Stimulated activated memory B cell treated with anti-CD40 and anti-IgM and Interleukin-4, amounts not matched to agents 10 μg/mL and 1 μg/mL and 100 μg/mL, for 72 hours (primary cell): ENCODE results near the gene KIF6.

ENCODE experiments used
- ATAC-seq: fragments of 150-1000 bp; cut with Tn5 transposase; 2 replicates; pipeline ENCODE4 v1.10.0; 2021
- H3K27ac Mint-ChIP-seq: one replicate; pipeline ENCODE4 v1.8.0; 2022; ENCODE audit warnings: mild to moderate bottlenecking, mixed read lengths
- H3K27me3 Mint-ChIP-seq: one replicate; pipeline ENCODE4 v1.8.0; 2022; ENCODE audit warnings: mixed read lengths
- H3K36me3 Mint-ChIP-seq: one replicate; pipeline ENCODE4 v1.8.0; 2022; ENCODE audit warnings: mixed read lengths
- H3K4me1 Mint-ChIP-seq: one replicate; pipeline ENCODE4 v1.8.0; 2022; ENCODE audit warnings: mixed read lengths
- H3K4me3 Mint-ChIP-seq: one replicate; pipeline ENCODE4 v1.8.0; 2022; ENCODE audit warnings: mild to moderate bottlenecking, moderate library complexity, mixed read lengths
- H3K9me3 Mint-ChIP-seq: one replicate; pipeline ENCODE4 v1.8.0; 2022; ENCODE audit warnings: mixed read lengths

KIF6 gene

DNA sequence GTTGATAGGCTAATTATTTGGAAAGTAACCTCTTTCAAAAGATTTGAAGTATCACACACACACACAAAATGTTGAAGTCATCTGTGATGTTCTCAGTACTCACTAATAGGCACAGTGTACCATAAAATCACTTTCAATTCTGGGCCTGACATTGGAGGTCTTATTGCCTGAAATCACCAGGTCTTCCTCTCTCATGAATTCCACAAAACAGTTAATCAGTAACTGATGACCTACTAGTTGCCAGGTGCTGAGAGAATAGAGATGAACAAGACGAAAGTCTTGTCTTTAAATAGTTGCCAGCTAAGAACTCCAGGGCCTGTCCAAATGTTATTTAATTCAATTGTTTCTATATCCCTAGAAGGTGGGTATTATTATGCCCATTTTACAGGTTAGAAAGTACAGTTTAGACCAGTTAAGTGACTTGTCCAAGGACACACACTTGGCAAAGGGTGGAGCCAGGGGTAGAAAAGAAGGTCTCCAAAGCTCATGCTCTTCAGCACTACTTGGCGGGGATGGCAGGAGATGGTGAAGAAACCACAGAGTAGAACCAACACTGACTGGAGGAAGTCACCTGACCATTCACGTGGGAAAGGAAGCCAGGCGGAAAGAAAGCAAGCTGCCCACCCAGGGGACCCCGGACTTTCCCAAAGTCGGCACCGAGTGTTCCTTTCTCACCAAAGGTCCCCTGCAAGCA is 116.4 kb downstream of the KIF6 start:
- no peak overlapping the region for H3K27ac Mint-ChIP-seq
- H3K27me3 Mint-ChIP-seq: peaks cover 10% of the 10 kb centered on the region
- peak; percentile 45 for ATAC-seq
- no peak overlapping the region for H3K4me3 Mint-ChIP-seq
- peaks cover 11% of the 10 kb centered on the region for H3K4me1 Mint-ChIP-seq
- no peaks in the 10 kb centered on the region for H3K9me3 Mint-ChIP-seq
- H3K36me3 Mint-ChIP-seq: no peaks in the 10 kb centered on the region

DNA sequence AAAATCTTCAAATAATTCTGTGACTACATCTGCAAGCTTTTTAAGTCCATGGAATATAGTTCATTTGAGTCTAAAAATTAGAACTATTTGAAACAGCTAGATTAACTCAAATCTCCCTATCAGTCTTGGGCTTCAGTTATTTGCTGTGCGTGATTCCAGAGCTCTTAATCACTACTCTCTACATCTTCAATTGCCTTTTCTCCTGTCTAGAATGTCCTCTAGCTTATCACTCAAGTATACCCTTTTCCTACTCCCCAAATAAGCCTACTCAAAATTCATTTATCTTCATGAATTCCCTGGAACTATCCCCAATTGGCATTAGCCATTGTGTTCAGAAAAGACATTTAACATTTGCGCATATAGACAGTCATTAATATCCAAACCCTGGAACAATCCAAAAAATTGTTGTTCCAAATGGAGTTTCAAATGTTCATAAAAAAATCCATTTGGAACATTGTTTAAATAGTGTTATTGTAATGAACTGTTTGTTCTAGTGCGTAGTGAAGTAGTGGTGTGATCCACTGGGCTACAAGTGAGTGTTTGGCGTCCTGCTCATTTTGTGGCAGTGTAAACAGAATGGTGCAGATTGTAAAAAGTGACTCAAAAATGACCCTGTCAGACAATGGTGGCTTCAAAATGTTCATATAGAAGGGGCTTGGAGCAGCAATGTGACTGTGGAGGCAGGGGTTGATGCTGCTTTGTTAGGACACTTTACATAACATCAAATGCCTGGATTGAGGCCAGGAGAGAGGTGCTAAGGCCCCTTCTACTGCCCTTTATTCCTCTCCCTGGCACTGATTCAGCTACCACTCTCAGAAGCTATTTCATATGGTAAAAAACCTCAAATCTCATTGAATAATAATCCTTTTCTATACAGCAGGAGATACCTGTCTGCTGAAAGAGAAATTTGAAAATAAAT is 122.3 kb downstream of the KIF6 start:
- Mint-ChIP-seq H3K9me3 (peaks cover 5% of the 10 kb centered on the region), H3K27ac (no peak overlapping the region), H3K4me3 (no peak overlapping the region), H3K36me3 (no peaks in the 10 kb centered on the region), H3K4me1 (no peaks in the 10 kb centered on the region), H3K27me3 (peaks cover 22% of the 10 kb centered on the region)
- ATAC-seq: no peak

- Mint-ChIP-seq H3K27ac (no peak overlapping the region), H3K27me3 (peaks cover 17% of the 10 kb centered on the region), H3K4me1 (no peaks in the 10 kb centered on the region), H3K4me3 (no peak overlapping the region), H3K9me3 (peaks cover 5% of the 10 kb centered on the region), H3K36me3 (no peaks in the 10 kb centered on the region)
- no peak for ATAC-seq
Observed at GRCh38 chr6:39599973-39600372, 125.2 kb downstream of the KIF6 start.

DNA sequence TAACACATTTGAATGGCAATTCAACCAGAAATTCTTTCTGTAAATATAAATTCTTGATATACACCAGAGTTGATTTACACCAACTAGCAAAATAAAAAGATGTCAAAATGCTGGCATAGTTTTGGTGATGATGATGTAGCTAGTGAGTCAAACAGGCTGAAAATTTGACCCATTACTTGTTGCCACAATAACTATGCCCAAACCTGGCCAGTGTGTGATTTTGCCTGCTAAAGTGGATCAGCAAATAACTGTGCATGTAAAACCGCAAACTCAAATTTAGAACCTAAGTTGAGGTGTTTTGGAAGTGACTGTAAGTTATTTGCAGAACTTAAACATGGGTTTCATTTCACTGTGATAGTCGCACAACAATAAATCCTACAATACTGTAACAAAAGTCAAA is 125.9 kb downstream of the KIF6 start:
- Mint-ChIP-seq H3K36me3 (no peaks in the 10 kb centered on the region), H3K4me1 (no peaks in the 10 kb centered on the region), H3K4me3 (no peak overlapping the region), H3K27me3 (peaks cover 17% of the 10 kb centered on the region), H3K27ac (no peak overlapping the region), H3K9me3 (peaks cover 5% of the 10 kb centered on the region)
- ATAC-seq: no peak

- Mint-ChIP-seq H3K27me3 (peaks cover 17% of the 10 kb centered on the region), H3K36me3 (no peaks in the 10 kb centered on the region), H3K27ac (no peak overlapping the region), H3K9me3 (no peaks in the 10 kb centered on the region), H3K4me1 (no peaks in the 10 kb centered on the region), H3K4me3 (no peak overlapping the region)
- no peak for ATAC-seq
Observed at GRCh38 chr6:39594285-39594684, 130.9 kb downstream of the KIF6 start.

GRCh38 chr6:39593646-39594045 is 131.6 kb downstream of the KIF6 start:
- Mint-ChIP-seq H3K4me1 (no peaks in the 10 kb centered on the region), H3K27me3 (peaks cover 17% of the 10 kb centered on the region), H3K9me3 (no peaks in the 10 kb centered on the region), H3K4me3 (no peak overlapping the region), H3K27ac (no peak overlapping the region), H3K36me3 (no peaks in the 10 kb centered on the region)
- no peak for ATAC-seq

GRCh38 chr6:39590871-39591393 is 134.3 kb downstream of the KIF6 start:
- Mint-ChIP-seq H3K27me3 (peaks cover 17% of the 10 kb centered on the region), H3K36me3 (no peaks in the 10 kb centered on the region), H3K9me3 (no peaks in the 10 kb centered on the region), H3K27ac (no peak overlapping the region), H3K4me1 (no peaks in the 10 kb centered on the region), H3K4me3 (no peak overlapping the region)
- no peak for ATAC-seq

DNA sequence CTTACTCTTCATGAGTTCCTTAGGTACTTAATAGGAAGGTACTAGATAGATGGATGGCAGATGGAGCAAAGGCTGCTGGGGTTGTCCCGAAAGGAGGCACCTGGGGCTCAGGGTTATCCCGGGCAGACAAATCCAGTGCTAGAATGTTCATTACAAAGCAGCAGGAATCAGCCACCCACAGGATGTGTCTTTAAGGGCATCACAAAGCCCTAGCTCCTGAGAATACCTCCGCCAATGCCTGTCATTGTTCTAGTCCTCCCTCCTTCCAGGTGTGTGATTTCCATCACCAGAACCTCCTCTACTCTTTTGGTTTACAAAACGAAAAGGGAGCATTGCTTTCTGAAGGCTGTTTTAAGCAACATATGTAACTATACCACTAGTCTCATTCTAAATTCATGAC is 138.1 kb downstream of the KIF6 start:
- Mint-ChIP-seq H3K4me1 (no peaks in the 10 kb centered on the region), H3K27ac (no peak overlapping the region), H3K9me3 (no peaks in the 10 kb centered on the region), H3K27me3 (peaks cover 9% of the 10 kb centered on the region), H3K4me3 (no peak overlapping the region), H3K36me3 (no peaks in the 10 kb centered on the region)
- no peak for ATAC-seq

GRCh38 chr6:39585641-39586040 is 139.6 kb downstream of the KIF6 start:
- ATAC-seq: no peak
- H3K36me3 Mint-ChIP-seq: no peaks in the 10 kb centered on the region
- no peaks in the 10 kb centered on the region for H3K9me3 Mint-ChIP-seq
- no peak overlapping the region for H3K27ac Mint-ChIP-seq
- peaks cover 9% of the 10 kb centered on the region for H3K27me3 Mint-ChIP-seq
- no peak overlapping the region for H3K4me3 Mint-ChIP-seq
- no peaks in the 10 kb centered on the region for H3K4me1 Mint-ChIP-seq

DNA sequence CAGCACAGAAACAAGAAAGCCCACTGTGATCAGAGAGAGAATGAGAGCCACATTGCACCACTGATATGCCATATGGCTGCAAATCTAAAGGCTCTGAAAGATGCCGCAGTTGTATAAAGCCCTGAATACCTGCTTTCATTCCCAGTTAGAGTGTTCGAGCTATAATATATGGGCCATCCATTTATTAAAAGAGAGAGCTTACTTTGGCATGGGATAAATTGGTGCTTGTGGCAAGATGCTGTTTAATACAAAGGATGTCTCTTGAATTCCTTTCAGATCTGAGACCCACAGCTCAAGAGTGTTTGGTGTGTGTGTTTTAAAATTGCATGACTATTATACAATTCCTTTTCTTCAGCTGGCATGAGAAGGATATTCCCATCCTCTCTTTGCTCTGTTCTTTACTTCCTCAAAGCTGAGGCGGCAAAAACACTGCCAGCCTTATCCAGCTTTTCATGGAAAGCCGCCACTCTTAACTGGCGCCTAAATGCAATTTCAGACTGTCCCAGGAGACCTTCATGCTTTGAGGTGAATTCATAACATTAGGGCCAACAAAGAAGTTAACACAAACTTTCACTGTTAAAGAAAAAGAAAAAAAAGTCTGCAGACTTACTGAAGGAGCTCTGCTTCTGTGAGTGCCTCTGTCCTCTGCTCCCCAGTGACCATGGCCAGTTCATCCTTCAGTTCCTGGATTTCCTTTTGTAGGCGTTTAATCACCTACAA is 147.6 kb downstream of the KIF6 start:
- no peak for ATAC-seq
- no peak overlapping the region for H3K4me3 Mint-ChIP-seq
- no peaks in the 10 kb centered on the region for H3K36me3 Mint-ChIP-seq
- H3K9me3 Mint-ChIP-seq: peaks cover 3% of the 10 kb centered on the region
- no peak overlapping the region for H3K27ac Mint-ChIP-seq
- H3K4me1 Mint-ChIP-seq: no peaks in the 10 kb centered on the region
- H3K27me3 Mint-ChIP-seq: peaks cover 2% of the 10 kb centered on the region

DNA sequence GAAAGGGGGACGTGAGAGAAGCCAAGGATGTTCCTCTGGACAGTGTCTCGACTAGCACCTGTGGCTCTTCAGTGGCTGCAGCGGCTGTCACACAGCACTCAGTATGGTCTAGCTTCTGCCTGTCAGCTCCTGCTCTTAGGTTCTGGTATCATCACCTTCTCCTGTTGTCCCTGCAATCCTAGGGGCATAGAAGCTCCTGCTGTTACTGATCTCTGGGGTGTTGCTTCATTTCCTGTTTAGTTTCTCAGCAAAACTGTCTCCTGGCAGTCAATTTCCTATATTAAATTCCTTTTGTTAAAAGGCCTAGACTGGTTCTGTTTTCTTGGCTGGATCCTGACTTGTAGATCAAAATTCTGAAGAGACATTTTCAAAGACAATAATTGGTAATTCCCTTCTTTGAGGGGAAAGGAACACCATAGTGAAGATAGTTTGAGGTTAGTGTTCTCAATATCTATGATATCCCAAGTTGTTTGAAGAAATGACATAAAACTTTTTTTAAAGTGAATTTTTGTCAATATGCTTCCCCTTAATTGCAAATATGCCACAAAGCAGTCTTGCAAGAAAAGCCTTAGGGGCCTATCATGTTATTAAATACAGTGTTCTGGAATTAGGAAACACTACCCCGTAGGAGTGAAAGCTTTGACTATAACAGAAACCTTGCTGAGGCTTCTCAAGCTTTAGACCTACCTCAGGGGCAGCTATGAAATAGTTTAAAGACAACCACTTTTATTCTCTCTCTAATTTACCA is 148.5 kb downstream of the KIF6 start:
- Mint-ChIP-seq H3K36me3 (no peaks in the 10 kb centered on the region), H3K4me1 (no peaks in the 10 kb centered on the region), H3K27me3 (no peaks in the 10 kb centered on the region), H3K4me3 (no peak overlapping the region), H3K27ac (no peak overlapping the region), H3K9me3 (peaks cover 3% of the 10 kb centered on the region)
- ATAC-seq: no peak

DNA sequence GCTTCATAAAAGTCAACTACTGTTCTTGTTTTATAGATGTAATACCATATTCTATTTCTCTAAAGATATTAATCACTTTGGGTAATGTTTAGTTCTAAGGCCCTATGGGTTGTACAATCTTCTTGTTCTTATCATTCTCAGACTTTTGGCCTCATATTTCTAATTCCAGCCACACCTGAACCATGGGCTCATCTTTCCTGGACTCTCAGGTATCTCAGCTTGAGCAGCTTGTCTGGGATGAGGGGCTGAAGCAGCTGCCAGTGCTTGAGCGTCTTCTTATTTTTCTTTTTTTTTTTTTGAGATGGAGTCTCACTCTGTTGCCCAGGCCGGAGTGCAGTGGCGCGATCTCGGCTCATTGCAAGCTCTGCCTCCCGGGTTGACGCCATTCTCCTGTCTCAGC is 150.2 kb downstream of the KIF6 start:
- no peak overlapping the region for H3K4me3 Mint-ChIP-seq
- no peaks in the 10 kb centered on the region for H3K36me3 Mint-ChIP-seq
- ATAC-seq: no peak
- peaks cover 3% of the 10 kb centered on the region for H3K9me3 Mint-ChIP-seq
- H3K27ac Mint-ChIP-seq: no peak overlapping the region
- no peaks in the 10 kb centered on the region for H3K27me3 Mint-ChIP-seq
- no peaks in the 10 kb centered on the region for H3K4me1 Mint-ChIP-seq

DNA sequence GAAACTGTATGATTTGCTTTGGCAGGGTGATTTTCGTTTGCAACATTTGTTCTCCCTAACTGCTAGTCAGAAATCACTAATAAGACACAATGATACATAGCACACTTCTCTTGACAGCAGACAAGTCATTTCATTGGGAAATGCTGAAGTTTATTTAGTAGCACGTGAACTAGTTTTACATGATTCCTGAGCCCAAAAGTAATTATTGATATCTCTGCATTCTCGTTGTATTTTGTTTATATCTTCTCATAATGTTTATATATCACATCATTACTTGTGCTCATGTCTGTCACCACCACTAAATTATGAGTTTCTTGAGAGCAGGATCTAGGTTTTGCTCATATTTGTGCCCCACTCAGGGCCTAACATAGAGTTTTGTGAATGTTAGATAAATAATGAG is 151.7 kb downstream of the KIF6 start:
- no peaks in the 10 kb centered on the region for H3K27me3 Mint-ChIP-seq
- no peaks in the 10 kb centered on the region for H3K9me3 Mint-ChIP-seq
- no peak overlapping the region for H3K27ac Mint-ChIP-seq
- no peaks in the 10 kb centered on the region for H3K36me3 Mint-ChIP-seq
- H3K4me3 Mint-ChIP-seq: no peak overlapping the region
- no peak for ATAC-seq
- no peaks in the 10 kb centered on the region for H3K4me1 Mint-ChIP-seq

DNA sequence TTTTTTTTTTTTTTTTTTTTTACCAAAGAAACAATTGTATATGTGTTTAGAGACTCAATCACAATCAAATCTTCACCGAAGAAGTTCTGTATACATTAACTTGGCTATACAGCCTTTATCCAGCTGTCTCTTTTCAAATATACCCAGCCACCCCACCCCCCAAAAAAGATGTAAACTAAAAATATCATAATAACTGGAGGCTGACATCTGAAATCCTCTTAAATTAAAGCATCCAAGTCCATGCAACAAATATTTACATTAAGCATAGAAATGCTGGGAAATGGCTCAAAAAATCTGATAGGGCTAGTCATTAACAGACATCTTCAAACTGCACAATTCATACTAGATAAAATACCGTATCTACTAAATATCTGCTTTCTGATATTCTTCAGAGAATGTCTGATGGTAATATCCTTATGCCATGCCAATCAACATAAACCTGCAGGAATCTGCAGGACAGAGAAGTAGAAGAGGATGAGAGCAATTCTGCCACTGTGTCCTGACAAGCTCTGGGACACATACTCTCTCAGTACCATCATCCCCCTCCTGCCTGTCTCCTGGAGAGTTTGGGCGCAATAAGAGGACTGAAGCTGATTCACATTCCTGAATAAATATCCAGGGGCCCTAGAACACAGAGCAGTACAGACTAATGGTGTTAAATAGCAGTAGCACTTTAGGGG is 152.4 kb downstream of the KIF6 start:
- no peak overlapping the region for H3K27ac Mint-ChIP-seq
- no peaks in the 10 kb centered on the region for H3K4me1 Mint-ChIP-seq
- no peak for ATAC-seq
- no peaks in the 10 kb centered on the region for H3K36me3 Mint-ChIP-seq
- no peaks in the 10 kb centered on the region for H3K9me3 Mint-ChIP-seq
- H3K27me3 Mint-ChIP-seq: no peaks in the 10 kb centered on the region
- no peak overlapping the region for H3K4me3 Mint-ChIP-seq
